KMS-11 (cell line): Measurements from ENCODE around the gene TTC28.

Experiments
- H2AFZ ChIP-seq: fragments of 200-600 bp; sonication (generic); 2 replicates; pipeline ENCODE4 v1.6.1; 2016; ENCODE audit warnings: antibody characterized with exemption, mixed run types, low read depth
- H3K27ac ChIP-seq: fragments of 200-600 bp; sonication (generic); 2 replicates; pipeline ENCODE4 v1.6.1; 2016; ENCODE audit warnings: mild to moderate bottlenecking, mixed run types
- H3K27me3 ChIP-seq: fragments of 200-600 bp; sonication (generic); 2 replicates; pipeline ENCODE4 v1.6.1; 2017; ENCODE audit warnings: mild to moderate bottlenecking, low read depth, mixed run types, moderate library complexity; ENCODE audit not compliant: insufficient read depth
- H3K36me3 ChIP-seq: fragments of 200-600 bp; sonication (generic); 2 replicates; pipeline ENCODE4 v1.6.1; 2017; ENCODE audit warnings: mild to moderate bottlenecking, mixed run types; ENCODE audit not compliant: insufficient read depth
- H3K4me1 ChIP-seq: fragments of 200-600 bp; sonication (generic); 2 replicates; pipeline ENCODE4 v1.6.1; 2016; ENCODE audit warnings: mild to moderate bottlenecking, low read depth, mixed run types; ENCODE audit not compliant: poor library complexity, severe bottlenecking
- H3K4me2 ChIP-seq: fragments of 200-600 bp; sonication (generic); 2 replicates; pipeline ENCODE4 v1.7.0; 2016; ENCODE audit warnings: mild to moderate bottlenecking, mixed run types
- H3K4me3 ChIP-seq: fragments of 200-600 bp; sonication (generic); IDR thresholded peaks from 2 replicates; pipeline ENCODE4 v1.6.1; 2017; ENCODE audit warnings: low read depth, low read length, mixed read lengths; ENCODE audit not compliant: insufficient read depth
- H3K79me2 ChIP-seq: fragments of 200-600 bp; sonication (generic); 2 replicates; pipeline ENCODE4 v1.6.1; 2016; ENCODE audit warnings: low read depth, mixed run types; ENCODE audit not compliant: insufficient read depth
- H3K9ac ChIP-seq: fragments of 200-600 bp; sonication (generic); 2 replicates; pipeline ENCODE4 v1.6.1; 2016; ENCODE audit warnings: mild to moderate bottlenecking, mixed run types
- H4K20me1 ChIP-seq: fragments of 200-600 bp; sonication (generic); 2 replicates; pipeline ENCODE4 v1.6.1; 2016; ENCODE audit warnings: mild to moderate bottlenecking, mixed run types; ENCODE audit not compliant: insufficient read depth
- CTCF ChIP-seq: fragments of 200-600 bp; sonication (generic); conservative IDR thresholded peaks from 2 replicates; pipeline ENCODE4 v1.6.1; 2017; ENCODE audit warnings: low read depth, mild to moderate bottlenecking, antibody characterized with exemption, low read length, moderate library complexity, mixed read lengths

TTC28 gene

GRCh38 chr22:27999876-28000275 lies 679.8 kb downstream of the TTC28 start:
- Histone ChIP-seq H3K9ac (no peak overlapping the region), H3K4me2 (no peak overlapping the region), H3K4me3 (no peak overlapping the region), H3K79me2 (no peaks in the 10 kb centered on the region), H3K36me3 (no peaks in the 10 kb centered on the region), H2AFZ (no peak overlapping the region), H3K27ac (no peak overlapping the region), H3K4me1 (no peaks in the 10 kb centered on the region), H3K27me3 (no peaks in the 10 kb centered on the region), H4K20me1 (no peaks in the 10 kb centered on the region)
- TF ChIP-seq CTCF = no peak

DNA sequence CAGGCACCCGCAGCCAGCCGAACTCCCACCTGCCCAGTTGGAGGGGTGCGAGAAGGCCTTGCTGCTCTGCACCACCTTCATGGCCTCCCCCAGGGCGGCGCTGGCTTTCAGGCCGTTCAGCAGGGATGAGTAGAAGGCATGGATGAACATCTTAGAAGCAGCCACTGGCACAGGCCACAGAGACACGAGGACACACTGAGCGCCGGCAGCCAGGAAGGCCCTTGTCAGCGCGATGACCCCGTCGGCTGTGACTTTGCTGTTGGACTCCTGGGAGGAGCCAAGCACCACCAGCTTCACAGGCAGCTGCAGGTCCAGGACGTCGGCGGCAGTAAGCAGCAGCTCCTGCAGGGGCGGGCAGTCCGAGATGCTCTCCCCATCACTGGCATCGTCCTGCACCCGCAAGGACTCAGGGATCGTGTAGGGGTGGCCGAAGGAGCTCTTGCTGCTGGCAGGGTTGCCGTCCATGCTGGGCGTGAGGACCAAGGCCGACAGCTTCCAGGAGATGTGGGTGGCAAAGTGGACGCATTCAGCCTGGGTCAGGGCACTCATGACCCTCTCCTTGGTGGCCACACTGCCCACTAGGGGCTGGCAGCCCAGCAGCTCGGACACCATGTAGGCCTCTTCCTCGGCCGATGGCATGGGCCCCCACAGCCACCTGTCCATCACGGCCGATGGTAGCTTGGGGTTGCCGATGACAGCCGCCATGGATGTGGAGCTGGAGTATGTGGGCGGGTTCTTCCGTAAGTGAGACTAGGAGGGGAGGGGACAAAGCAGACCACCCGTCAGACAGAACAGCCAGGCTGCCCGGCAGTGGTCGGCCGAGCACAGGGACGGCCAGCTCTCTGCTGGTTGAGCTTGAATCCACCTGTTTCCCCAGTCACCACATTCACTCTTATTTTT lies 680.9 kb downstream of the TTC28 start:
- TF ChIP-seq CTCF = no peak
- H3K36me3 ChIP-seq = no peaks in the 10 kb centered on the region
- no peak overlapping the region for H3K4me3 ChIP-seq
- H4K20me1 ChIP-seq = no peaks in the 10 kb centered on the region
- H3K27ac ChIP-seq = no peak overlapping the region
- H3K27me3 ChIP-seq = no peaks in the 10 kb centered on the region
- no peak overlapping the region for H3K9ac ChIP-seq
- no peak overlapping the region for H2AFZ ChIP-seq
- H3K4me2 ChIP-seq = no peak overlapping the region
- no peaks in the 10 kb centered on the region for H3K4me1 ChIP-seq
- no peaks in the 10 kb centered on the region for H3K79me2 ChIP-seq

- Histone ChIP-seq H3K9ac (no peak overlapping the region), H3K79me2 (no peaks in the 10 kb centered on the region), H2AFZ (no peak overlapping the region), H3K27me3 (no peaks in the 10 kb centered on the region), H3K4me1 (no peaks in the 10 kb centered on the region), H3K27ac (no peak overlapping the region), H4K20me1 (no peaks in the 10 kb centered on the region), H3K4me3 (no peak overlapping the region), H3K4me2 (no peak overlapping the region), H3K36me3 (no peaks in the 10 kb centered on the region)
- TF ChIP-seq CTCF = no peak
Measured at GRCh38 chr22:27997538-27997937, 682.1 kb downstream of the TTC28 start.

DNA sequence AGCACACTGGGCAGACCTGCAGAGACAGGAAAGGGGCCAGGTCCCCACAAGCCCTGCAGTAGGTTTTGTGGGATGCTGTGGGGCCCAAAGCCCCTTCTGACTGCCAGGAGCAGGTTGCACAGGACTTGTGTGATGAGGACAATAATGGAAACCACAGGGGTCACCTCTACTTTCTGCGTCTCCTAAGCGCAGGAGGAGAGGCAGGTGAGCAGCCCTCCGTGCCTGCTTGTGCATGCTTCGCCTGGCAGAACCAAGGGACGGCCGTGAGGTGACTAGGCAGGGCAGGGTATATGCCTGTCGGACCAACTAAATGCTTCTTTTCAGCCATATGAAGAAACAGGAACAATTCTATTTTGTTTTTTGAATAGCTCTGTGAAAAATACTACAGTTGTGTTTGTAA lies 682.7 kb downstream of the TTC28 start:
- no peak overlapping the region for H2AFZ ChIP-seq
- H3K36me3 ChIP-seq = no peaks in the 10 kb centered on the region
- H3K4me1 ChIP-seq = no peaks in the 10 kb centered on the region
- no peaks in the 10 kb centered on the region for H4K20me1 ChIP-seq
- H3K79me2 ChIP-seq = no peaks in the 10 kb centered on the region
- H3K27me3 ChIP-seq = no peaks in the 10 kb centered on the region
- no peak overlapping the region for H3K4me3 ChIP-seq
- TF ChIP-seq CTCF = no peak
- no peak overlapping the region for H3K27ac ChIP-seq
- H3K4me2 ChIP-seq = no peak overlapping the region
- no peak overlapping the region for H3K9ac ChIP-seq
